A673 (cell line): ENCODE data around the gene MAPK4.

Experiments used
- EZH2 ChIP-seq: fragments of 200-600 bp; sonication (generic); IDR thresholded peaks from 2 replicates; pipeline ENCODE4 v1.6.1; 2017; ENCODE audit warnings: borderline replicate concordance, low read depth, mild to moderate bottlenecking, mixed read lengths, antibody characterized with exemption, low read length; ENCODE audit not compliant: poor library complexity, severe bottlenecking
- TF ChIP-seq, protein P1 (sequence below): fragments of 300-800, 200-600 bp; sonication (generic); conservative IDR thresholded peaks from 2 replicates; pipeline ENCODE4 v1.5.1; 2017; ENCODE audit warnings: low read depth, mild to moderate bottlenecking, antibody characterized with exemption, low read length, moderate library complexity, mixed read lengths

DNA sequence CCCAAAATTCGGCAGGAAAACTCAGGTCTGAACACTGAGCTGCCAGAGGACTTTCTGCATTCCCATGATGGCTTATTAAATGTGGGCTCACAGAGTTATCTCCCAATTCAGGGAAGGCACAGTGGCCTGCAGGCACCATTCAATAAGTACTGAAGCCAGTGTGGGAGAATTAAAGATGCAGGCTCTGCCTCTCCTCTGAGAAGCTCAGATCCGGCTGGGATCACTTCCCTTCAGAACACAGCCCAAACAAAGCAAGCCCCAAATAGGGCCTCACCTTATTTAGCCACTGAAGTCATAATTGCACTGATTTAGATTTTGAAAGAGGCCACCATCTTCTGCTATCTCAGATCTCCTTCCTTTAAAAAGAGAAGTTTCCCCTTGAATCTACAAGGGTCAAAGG, 94.3 kb downstream of the MAPK4 start:
- TF ChIP-seq, protein P1, sequence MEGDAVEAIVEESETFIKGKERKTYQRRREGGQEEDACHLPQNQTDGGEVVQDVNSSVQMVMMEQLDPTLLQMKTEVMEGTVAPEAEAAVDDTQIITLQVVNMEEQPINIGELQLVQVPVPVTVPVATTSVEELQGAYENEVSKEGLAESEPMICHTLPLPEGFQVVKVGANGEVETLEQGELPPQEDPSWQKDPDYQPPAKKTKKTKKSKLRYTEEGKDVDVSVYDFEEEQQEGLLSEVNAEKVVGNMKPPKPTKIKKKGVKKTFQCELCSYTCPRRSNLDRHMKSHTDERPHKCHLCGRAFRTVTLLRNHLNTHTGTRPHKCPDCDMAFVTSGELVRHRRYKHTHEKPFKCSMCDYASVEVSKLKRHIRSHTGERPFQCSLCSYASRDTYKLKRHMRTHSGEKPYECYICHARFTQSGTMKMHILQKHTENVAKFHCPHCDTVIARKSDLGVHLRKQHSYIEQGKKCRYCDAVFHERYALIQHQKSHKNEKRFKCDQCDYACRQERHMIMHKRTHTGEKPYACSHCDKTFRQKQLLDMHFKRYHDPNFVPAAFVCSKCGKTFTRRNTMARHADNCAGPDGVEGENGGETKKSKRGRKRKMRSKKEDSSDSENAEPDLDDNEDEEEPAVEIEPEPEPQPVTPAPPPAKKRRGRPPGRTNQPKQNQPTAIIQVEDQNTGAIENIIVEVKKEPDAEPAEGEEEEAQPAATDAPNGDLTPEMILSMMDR, result no peak
- TF ChIP-seq EZH2, result no peak
